Fibroblast of the aortic adventitia (primary cell): ENCODE data around the gene LKAAEAR1. TPM values are rescaled to one million over a fixed set of nuclear protein-coding genes. Genes with fewer than 3 reads are reported as not detected.

Experiments
- DNase-seq: peaks from one replicate; pipeline ENCODE4 v3.0.0-alpha.2; 2010; ENCODE audit warnings: low read depth
- H3K4me3 ChIP-seq: 2 replicates; pipeline ENCODE4 v1.5.1; 2011; ENCODE audit warnings: low read depth, mild to moderate bottlenecking, control low read depth, low read length, moderate library complexity
- CTCF ChIP-seq: IDR thresholded peaks from 2 replicates; pipeline ENCODE4 v1.5.1; 2011; ENCODE audit warnings: mild to moderate bottlenecking, low read length, control low read depth, inconsistent platforms; ENCODE audit not compliant: insufficient read depth
- total RNA-seq: library from RNA; depleted of rRNA; stranded (reverse); fragments of >200 nt; gene quantifications from 2 replicates; pipeline ENCODE4 v1.2.3, GENCODE V29; 2012; ENCODE audit warnings: low replicate concordance

The LKAAEAR1 gene
- total RNA-seq, 1 donor: 0.36 TPM

DNA sequence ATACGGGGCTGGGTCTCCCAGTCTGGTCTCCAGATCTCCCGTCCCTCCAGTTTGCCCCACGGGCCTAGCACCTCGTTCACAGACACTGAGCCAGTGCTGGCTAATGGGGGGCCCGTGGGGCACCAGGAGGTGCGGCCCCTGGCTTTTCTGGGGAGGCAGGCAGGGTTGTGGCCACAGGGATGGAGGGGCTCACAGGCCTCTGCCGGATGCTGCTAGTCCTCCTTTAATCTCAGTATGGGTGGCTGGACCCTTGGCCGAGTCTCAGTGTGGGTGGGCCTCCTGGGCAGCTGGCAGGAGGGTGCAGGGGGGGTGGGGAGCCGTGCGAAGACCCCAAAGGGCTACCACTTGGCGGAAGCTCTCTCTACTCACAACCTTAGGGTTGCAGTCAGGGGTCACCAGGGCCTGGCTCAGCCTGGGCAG is 33.2 kb downstream of the LKAAEAR1 start:
- TF ChIP-seq CTCF: no peak
- no peak for DNase-seq
- H3K4me3 ChIP-seq: no peak overlapping the region

DNA sequence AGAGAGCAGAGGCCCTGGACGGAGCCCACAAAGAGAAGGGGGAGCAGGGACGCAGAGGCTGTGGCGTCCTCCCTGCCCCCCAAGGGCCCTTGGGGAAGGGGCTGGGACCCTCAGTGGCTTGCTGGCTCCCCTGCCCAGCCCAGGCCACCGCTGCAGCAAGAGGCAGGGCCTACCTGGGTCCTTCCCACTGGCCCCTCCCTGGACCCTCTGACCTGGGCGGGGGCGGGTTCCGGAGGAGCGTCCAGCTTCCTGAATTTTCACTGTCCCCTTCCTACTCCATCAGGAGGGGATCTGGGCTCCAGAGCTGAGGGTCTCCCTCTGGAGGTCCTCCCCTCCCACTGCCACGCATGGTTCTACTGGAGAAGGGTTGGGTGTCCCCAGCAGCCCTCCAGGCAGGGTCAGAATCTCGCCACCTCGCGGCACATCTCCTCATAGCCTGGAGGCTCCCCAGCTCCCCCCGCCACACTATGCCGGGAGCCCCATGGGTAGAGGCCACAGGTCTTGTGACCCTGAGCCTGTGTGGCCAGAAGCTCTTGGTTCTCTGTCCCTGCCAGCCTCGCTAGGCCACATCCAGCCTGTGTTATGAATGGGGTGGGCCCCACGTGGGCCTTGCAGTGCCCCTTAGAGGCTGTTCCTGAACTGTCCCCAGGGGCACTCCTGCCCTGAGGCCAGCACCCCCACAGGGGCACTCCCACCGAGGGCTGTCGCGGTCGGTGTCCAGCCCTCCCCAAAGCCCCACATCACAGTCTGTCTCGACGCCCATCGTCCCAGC is 33.8 kb downstream of the LKAAEAR1 start:
- no peak for DNase-seq
- TF ChIP-seq CTCF: no peak
- H3K4me3 ChIP-seq: no peak overlapping the region

DNA sequence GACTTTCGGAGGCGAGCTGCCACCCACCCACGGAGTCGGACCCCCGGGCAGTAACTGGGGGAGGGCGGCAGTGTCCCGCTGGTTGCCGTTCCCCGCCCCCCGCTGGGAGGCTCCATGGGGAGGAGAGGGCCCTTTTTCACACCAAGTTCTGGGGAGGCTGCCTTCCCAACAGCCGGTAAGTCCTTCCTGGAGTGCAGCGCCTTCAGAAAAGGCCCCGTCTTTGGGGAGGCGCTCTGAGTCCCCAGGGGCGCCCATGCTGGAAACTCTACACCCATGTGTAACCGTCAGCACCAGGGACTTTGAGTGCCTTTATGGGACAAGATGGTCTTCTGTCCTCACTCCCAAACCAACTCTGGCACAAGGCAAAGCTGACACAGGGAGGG is 34.3 kb downstream of the LKAAEAR1 start:
- no peak overlapping the region for H3K4me3 ChIP-seq
- no peak for TF ChIP-seq CTCF
- DNase-seq: no peak

- H3K4me3 ChIP-seq: peak within 1 kb of the TSS; percentile 31
- DNase-seq: peak; percentile 18
- TF ChIP-seq CTCF: no peak
These were observed 34.9 kb downstream of the LKAAEAR1 start, which contains the start of gene SOX18 for GRCh38 chr20:64049060-64049877. TSS of gene SOX18 (minus strand) at chr20:64049639. CDS start at chr20:64049516, 123 bp downstream.

- TF ChIP-seq CTCF: no peak
- no peak for DNase-seq
- no peak overlapping the region for H3K4me3 ChIP-seq
These were observed 35.7 kb downstream of the LKAAEAR1 start for GRCh38 chr20:64048402-64049044.

DNA sequence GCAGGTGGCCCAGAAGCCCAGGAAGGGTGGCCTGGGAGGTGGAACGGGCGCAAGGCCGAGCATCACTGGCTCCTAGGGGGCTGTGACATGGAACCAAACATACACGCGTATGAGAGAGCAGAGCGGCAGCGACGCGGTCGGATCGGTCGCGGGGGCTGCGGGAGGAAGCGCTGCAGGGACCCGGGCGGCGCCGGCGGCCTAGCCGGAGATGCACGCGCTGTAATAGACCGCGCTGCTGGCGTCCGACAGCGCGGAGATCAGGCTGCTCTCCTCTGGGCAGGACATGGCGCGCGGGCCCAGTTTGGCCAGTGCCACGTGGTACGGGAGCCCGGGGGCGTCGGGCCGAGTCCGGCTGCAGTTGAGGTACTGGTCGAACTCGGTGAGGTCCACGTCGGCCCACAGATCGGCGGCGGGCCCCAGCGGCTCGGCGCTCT is 36.2 kb downstream of the LKAAEAR1 start:
- no peak for TF ChIP-seq CTCF
- H3K4me3 ChIP-seq: no peak overlapping the region
- no peak for DNase-seq
